ENCODE data around the gene SUMF2. TPM values are rescaled to one million over a fixed set of nuclear protein-coding genes. Genes with fewer than 3 reads are reported as not detected.
A peak's percentile ranks its signal among the peaks of the same experiment; 100 is the strongest.
"Not testable (repeated sequence)": the region's sequence is repeated elsewhere in the genome, so short reads cannot be mapped to it uniquely, and the experiment has no call there.

The SUMF2 gene
- total and polyA plus RNA-seq, 2 donors from 2014 or later = 175 to 202 TPM

DNA sequence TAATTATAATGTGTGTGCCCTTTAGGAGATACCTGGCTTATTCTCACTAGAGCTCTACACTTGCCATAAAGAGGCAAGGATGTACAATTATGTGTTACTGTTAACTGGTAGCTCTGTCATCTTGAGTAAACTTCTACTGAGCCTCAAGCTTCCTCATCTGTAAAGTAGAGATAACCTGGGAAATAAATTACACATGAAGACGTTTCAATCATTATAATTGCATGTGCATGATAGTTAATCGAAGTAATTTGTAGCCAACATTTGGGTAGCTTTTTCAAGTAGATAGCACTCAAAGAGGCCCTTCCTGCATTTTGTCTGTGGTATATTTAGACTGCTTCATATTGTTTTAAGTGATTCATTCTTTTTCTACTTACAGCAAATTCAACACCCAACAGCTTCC, 10.1 kb upstream of the SUMF2 start:
- no peaks in the 10 kb centered on the region for H3K27me3 ChIP-seq (ENCODE audit: control insufficient read depth, insufficient read depth, low read length)
- peaks cover 19 to 35% (median 27%) of the 10 kb centered on the region in 3 donors for H3K36me3 ChIP-seq (ENCODE audit: control insufficient read depth in 2 of 3, insufficient read depth in 3 of 3, low read length in 3 of 3)
- H3K9me3 ChIP-seq (ENCODE audit: control insufficient read depth in 2 of 3, insufficient read depth in 1 of 3, low read length in 3 of 3) = no peaks in the 10 kb centered on the region
- intact Hi-C loops (cut with DNase I) = no loop called here
- no peak overlapping the region for H3K9ac ChIP-seq (ENCODE audit: low read length in 3 of 3)
- TF ChIP-seq, protein P1, sequence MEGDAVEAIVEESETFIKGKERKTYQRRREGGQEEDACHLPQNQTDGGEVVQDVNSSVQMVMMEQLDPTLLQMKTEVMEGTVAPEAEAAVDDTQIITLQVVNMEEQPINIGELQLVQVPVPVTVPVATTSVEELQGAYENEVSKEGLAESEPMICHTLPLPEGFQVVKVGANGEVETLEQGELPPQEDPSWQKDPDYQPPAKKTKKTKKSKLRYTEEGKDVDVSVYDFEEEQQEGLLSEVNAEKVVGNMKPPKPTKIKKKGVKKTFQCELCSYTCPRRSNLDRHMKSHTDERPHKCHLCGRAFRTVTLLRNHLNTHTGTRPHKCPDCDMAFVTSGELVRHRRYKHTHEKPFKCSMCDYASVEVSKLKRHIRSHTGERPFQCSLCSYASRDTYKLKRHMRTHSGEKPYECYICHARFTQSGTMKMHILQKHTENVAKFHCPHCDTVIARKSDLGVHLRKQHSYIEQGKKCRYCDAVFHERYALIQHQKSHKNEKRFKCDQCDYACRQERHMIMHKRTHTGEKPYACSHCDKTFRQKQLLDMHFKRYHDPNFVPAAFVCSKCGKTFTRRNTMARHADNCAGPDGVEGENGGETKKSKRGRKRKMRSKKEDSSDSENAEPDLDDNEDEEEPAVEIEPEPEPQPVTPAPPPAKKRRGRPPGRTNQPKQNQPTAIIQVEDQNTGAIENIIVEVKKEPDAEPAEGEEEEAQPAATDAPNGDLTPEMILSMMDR (IDR thresholded peaks at IDR 0.05; ENCODE audit: borderline replicate concordance, extremely low read depth, insufficient read depth) = no peak
- H3K4me3 ChIP-seq (ENCODE audit: low read length in 3 of 3) = no peak overlapping the region
- no peak for DNase-seq
- H3K4me1 ChIP-seq (ENCODE audit: control insufficient read depth in 2 of 3, insufficient read depth in 2 of 3, low read depth in 1 of 3, low read length in 3 of 3) = peaks cover 0 to 8% (median 5%) of the 10 kb centered on the region in 3 donors
- no peak overlapping the region for H3K27ac ChIP-seq (ENCODE audit: low read depth in 2 of 2, low read length in 2 of 2)
- FAIRE-seq = no peak

DNA sequence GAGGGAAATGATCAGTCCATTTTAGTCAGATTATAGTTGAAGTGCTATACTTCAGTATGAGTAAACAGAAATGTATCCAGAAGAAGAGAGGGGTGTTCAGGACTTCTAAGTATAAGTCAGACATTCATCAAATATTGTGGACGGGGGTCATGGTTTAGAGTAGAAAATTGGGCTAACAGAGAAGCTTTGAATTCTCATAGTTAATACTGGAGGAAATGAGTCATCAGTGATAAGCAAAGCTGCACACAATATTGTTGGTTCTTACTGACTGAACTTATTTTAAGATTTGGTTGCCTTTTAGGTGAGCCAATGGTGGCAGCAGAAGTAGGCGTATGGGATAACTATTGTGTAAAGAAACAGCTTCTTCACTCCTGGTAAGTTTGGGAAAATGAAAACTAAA, 1.7 kb upstream of the SUMF2 start:
- FAIRE-seq (no peak), DNase-seq (no peak)
- TF ChIP-seq, protein P1 (IDR thresholded peaks at IDR 0.05; ENCODE audit: borderline replicate concordance, extremely low read depth, insufficient read depth) = no peak
- no peak overlapping the region for H3K27ac ChIP-seq (ENCODE audit: low read depth in 2 of 2, low read length in 2 of 2)
- H3K9ac ChIP-seq (ENCODE audit: low read length in 3 of 3) = no peak overlapping the region
- peaks cover 0 to 3% (median 0%) of the 10 kb centered on the region in 3 donors for H3K4me1 ChIP-seq (ENCODE audit: control insufficient read depth in 2 of 3, insufficient read depth in 2 of 3, low read depth in 1 of 3, low read length in 3 of 3)
- no peaks in the 10 kb centered on the region for H3K27me3 ChIP-seq (ENCODE audit: control insufficient read depth, insufficient read depth, low read length)
- no peak overlapping the region for H3K4me3 ChIP-seq (ENCODE audit: low read length in 3 of 3)
- intact Hi-C loops (cut with DNase I) = no loop called here
- peaks cover 10 to 41% (median 26%) of the 10 kb centered on the region in 3 donors for H3K36me3 ChIP-seq (ENCODE audit: control insufficient read depth in 2 of 3, insufficient read depth in 3 of 3, low read length in 3 of 3)
- H3K9me3 ChIP-seq (ENCODE audit: control insufficient read depth in 2 of 3, insufficient read depth in 1 of 3, low read length in 3 of 3) = no peaks in the 10 kb centered on the region

DNA sequence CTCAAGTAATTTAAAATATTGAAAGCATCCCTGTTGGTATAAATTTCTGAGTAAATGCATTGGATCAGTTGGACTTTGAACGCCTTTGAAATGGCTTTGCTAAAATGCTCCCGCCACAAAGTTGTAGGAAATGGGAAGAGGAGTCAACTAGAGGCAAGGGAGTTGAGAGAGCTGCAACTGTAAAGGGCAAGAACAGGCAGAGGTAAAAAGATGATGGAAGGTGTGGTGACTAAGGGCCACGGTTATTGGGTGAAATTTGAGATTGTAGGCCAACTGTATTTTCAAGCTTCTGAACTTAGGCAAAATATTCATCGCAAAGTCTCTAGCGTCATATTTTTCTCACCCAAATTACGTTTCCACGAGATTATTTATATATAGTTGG, 595 bp upstream of the SUMF2 start:
- Histone ChIP-seq H3K27me3 (ENCODE audit: control insufficient read depth, insufficient read depth, low read length) (no peaks in the 10 kb centered on the region), H3K4me3 (ENCODE audit: low read length in 3 of 3) (peak overlapping the region in 2 of 3 donors; percentile 50 to 83), H3K9ac (ENCODE audit: low read length in 3 of 3) (peak overlapping the region in 1 of 3 donors; percentile 77), H3K36me3 (ENCODE audit: control insufficient read depth in 2 of 3, insufficient read depth in 3 of 3, low read length in 3 of 3) (peaks cover 6 to 35% (median 18%) of the 10 kb centered on the region in 3 donors), H3K9me3 (ENCODE audit: control insufficient read depth in 2 of 3, insufficient read depth in 1 of 3, low read length in 3 of 3) (no peaks in the 10 kb centered on the region), H3K4me1 (ENCODE audit: control insufficient read depth in 2 of 3, insufficient read depth in 2 of 3, low read depth in 1 of 3, low read length in 3 of 3) (peaks cover 0 to 3% (median 0%) of the 10 kb centered on the region in 3 donors), H3K27ac (ENCODE audit: low read depth in 2 of 2, low read length in 2 of 2) (peak overlapping the region; percentile 95)
- TF ChIP-seq, protein P1 (IDR thresholded peaks at IDR 0.05; ENCODE audit: borderline replicate concordance, extremely low read depth, insufficient read depth) = no peak
- FAIRE-seq (no peak), DNase-seq (no peak)
- intact Hi-C loops (cut with DNase I) = no loop called here

DNA sequence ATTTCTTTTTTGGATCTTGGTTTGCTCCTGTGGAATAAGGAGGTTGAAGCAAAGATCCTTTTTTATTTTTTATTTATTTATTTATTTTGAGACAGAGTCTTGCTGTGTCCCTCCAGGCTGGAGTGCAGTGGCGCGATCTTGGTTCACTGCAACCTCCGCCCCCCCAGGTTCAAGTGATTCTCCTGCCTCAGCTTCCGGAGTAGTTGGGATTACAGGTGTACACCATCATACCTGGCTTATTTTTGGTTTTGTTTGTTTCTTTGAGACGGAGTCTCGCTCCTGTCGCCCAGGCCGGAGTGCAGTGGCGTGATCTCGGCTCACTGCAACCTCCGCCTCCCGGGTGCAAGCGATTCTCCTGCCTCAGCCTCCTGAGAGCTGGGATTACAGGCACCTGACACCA, 2.3 kb downstream of the SUMF2 start:
- FAIRE-seq; intact Hi-C loops (cut with DNase I); H3K27ac ChIP-seq (ENCODE audit: low read depth in 2 of 2, low read length in 2 of 2); H3K4me1 ChIP-seq (ENCODE audit: control insufficient read depth in 2 of 3, insufficient read depth in 2 of 3, low read depth in 1 of 3, low read length in 3 of 3); H3K4me3 ChIP-seq (ENCODE audit: low read length in 3 of 3); DNase-seq; H3K9ac ChIP-seq (ENCODE audit: low read length in 3 of 3); H3K27me3 ChIP-seq (ENCODE audit: control insufficient read depth, insufficient read depth, low read length); H3K9me3 ChIP-seq (ENCODE audit: control insufficient read depth in 2 of 3, insufficient read depth in 1 of 3, low read length in 3 of 3): not testable (repeated sequence)
- peaks cover 4 to 22% (median 16%) of the 10 kb centered on the region in 3 donors for H3K36me3 ChIP-seq (ENCODE audit: control insufficient read depth in 2 of 3, insufficient read depth in 3 of 3, low read length in 3 of 3)

Measured in kidney (tissue), 14 donors.